ENCODE results near the gene COG6. TPM values are rescaled to one million over a fixed set of nuclear protein-coding genes. Genes with fewer than 3 reads are reported as not detected.

Gene COG6
- total RNA-seq, 4 donors from 2014 or later, result 16.8 to 24.3 (median 20.5) TPM

DNA sequence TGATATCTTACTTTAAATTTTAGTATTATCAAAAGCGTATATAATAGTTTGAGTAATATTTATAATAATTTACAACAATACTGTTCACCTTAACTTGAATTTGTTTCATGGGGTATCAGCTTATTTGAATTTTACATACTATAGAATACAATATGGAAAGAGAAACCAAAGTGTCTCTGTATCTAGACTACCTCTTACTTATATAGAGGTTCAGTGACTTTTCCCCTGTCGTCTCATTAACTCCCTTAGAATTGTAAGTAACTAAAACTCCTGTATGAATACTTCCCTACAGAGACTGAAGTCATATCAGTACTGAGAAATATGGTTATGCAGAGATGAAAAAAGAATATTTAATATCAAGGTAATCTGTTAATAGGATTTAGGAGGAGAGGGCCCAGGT is 26.8 kb downstream of the COG6 start:
- WGBS, 2 donors, result 63 to 66% methylated on average over 2 of the region's 2 CpGs
- DNase-seq (ENCODE audit: low spot score in 2 of 2), result no peak
- H3K4me3 ChIP-seq (ENCODE audit: low read depth, poor library complexity, severe bottlenecking), result no peak overlapping the region
- intact Hi-C loops (cut with DNase I; ENCODE audit: low total_unique reads), result loop anchor here (10.0 kb wide), 1 partner anchor 1012 kb away; no protein-coding TSS in a partner anchor
- TF ChIP-seq, protein P1, sequence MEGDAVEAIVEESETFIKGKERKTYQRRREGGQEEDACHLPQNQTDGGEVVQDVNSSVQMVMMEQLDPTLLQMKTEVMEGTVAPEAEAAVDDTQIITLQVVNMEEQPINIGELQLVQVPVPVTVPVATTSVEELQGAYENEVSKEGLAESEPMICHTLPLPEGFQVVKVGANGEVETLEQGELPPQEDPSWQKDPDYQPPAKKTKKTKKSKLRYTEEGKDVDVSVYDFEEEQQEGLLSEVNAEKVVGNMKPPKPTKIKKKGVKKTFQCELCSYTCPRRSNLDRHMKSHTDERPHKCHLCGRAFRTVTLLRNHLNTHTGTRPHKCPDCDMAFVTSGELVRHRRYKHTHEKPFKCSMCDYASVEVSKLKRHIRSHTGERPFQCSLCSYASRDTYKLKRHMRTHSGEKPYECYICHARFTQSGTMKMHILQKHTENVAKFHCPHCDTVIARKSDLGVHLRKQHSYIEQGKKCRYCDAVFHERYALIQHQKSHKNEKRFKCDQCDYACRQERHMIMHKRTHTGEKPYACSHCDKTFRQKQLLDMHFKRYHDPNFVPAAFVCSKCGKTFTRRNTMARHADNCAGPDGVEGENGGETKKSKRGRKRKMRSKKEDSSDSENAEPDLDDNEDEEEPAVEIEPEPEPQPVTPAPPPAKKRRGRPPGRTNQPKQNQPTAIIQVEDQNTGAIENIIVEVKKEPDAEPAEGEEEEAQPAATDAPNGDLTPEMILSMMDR (IDR thresholded peaks at IDR 0.05), result no peak
- TF ChIP-seq POLR2A (IDR thresholded peaks at IDR 0.05), result no peak

DNA sequence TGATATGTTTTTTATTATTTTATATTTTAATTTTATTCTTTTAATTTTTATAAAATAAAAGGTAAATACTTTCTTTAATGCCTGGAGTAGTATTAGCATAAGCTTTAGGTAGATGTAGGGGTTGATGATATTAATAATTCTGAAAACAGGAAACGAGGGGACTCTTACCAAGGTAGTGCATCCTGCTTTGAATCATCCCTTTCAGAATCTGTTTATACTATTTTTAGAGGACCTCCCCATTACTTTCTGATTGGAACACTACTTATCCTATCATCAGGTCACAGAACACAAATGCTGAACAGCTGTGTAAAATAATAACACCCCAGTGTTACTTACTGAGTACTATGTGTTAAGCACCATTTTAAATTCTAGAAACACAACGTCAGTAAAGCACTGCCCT is 27.3 kb downstream of the COG6 start:
- no peak overlapping the region for H3K4me3 ChIP-seq (ENCODE audit: low read depth, poor library complexity, severe bottlenecking)
- DNase-seq (ENCODE audit: low spot score in 2 of 2), result no peak
- WGBS, 2 donors, result 74 to 75% methylated on average over 2 of the region's 2 CpGs
- no peak for TF ChIP-seq POLR2A (IDR thresholded peaks at IDR 0.05)
- TF ChIP-seq, protein P1 (IDR thresholded peaks at IDR 0.05), result no peak
- intact Hi-C loops (cut with DNase I; ENCODE audit: low total_unique reads), result loop anchor here (10.0 kb wide), 1 partner anchor 1012 kb away; no protein-coding TSS in a partner anchor

- TF ChIP-seq POLR2A (IDR thresholded peaks at IDR 0.05), result no peak
- TF ChIP-seq, protein P1 (IDR thresholded peaks at IDR 0.05), result no peak
- no peak for DNase-seq (ENCODE audit: low spot score in 2 of 2)
- WGBS, 2 donors, result 67 to 69% methylated on average over 3 of the region's 3 CpGs
- intact Hi-C loops (cut with DNase I; ENCODE audit: low total_unique reads), result loop anchor here (10.0 kb wide), 1 partner anchor 1010 kb away; no protein-coding TSS in a partner anchor
- no peak overlapping the region for H3K4me3 ChIP-seq (ENCODE audit: low read depth, poor library complexity, severe bottlenecking)
These were observed 29.2 kb downstream of the COG6 start for GRCh38 chr13:39684531-39685137.

DNA sequence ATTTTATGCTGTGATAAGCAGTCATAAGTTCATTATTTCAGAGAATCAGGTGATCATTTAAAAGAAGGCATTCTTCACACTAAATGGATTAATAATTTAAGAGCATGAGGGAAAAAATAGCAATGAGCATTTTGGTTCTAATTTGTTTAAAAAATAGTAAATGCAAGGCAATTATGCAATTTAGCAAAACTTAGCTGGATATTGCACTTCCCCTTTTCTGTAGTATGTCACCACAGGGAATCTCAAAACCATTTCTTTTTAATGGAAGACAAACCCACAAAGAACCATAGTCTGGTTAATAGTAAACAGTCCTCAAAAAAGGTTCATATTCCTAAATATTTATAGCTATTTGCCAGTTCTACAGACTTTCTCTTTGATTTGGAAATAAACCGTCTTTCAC is 30.2 kb downstream of the COG6 start:
- DNase-seq (ENCODE audit: low spot score in 2 of 2), result no peak
- TF ChIP-seq, protein P1 (IDR thresholded peaks at IDR 0.05), result no peak
- TF ChIP-seq POLR2A (IDR thresholded peaks at IDR 0.05), result no peak

GRCh38 chr13:39688278-39688677 is 32.8 kb downstream of the COG6 start:
- no peak overlapping the region for H3K4me3 ChIP-seq (ENCODE audit: low read depth, poor library complexity, severe bottlenecking)
- intact Hi-C loops (cut with DNase I; ENCODE audit: low total_unique reads), result loop anchor here (10.0 kb wide), 1 partner anchor 1007 kb away; no protein-coding TSS in a partner anchor
- no peak for TF ChIP-seq POLR2A (IDR thresholded peaks at IDR 0.05)
- TF ChIP-seq, protein P1 (IDR thresholded peaks at IDR 0.05), result no peak
- DNase-seq (ENCODE audit: low spot score in 2 of 2), result no peak
- 74 to 84% methylated on average over 3 of the region's 3 CpGs for WGBS, 2 donors

More for the DNA sequence above, 30.2 kb downstream of the COG6 start:
- H3K4me3 ChIP-seq (ENCODE audit: low read depth, poor library complexity, severe bottlenecking), result no peak overlapping the region
- 96% methylated on average over 1 of the region's 1 CpG for WGBS, 2 donors
- intact Hi-C loops (cut with DNase I; ENCODE audit: low total_unique reads), result loop anchor here (10.0 kb wide), 1 partner anchor 1009 kb away; no protein-coding TSS in a partner anchor
